HEK293T (cell line): ENCODE data around the gene MCOLN1.
A peak's percentile ranks its signal among the peaks of the same experiment; 100 is the strongest.

Source experiments
- CTCF ChIA-PET: fragments of 350-600 bp; formaldehyde crosslinking; extraction: SDS; loops from one replicate; lab custom pipeline; 2021; ENCODE audit warnings: antibody characterized with exemption, inconsistent platforms; lab: Yijun Ruan, JAX
- POLR2A ChIA-PET: fragments of 350-600 bp; formaldehyde crosslinking; extraction: SDS; loops from one replicate; lab custom pipeline; 2020; ENCODE audit warnings: antibody characterized with exemption, inconsistent platforms; lab: Yijun Ruan, JAX
- DNase-seq: peaks from one replicate; pipeline ENCODE4 v3.0.0; 2012; ENCODE audit warnings: mixed read lengths; ENCODE audit errors: extremely low spot score
- ARNT ChIP-seq: fragments of 450-650 bp; IDR thresholded peaks from 2 replicates; pipeline ENCODE4 v1.6.1; 2017; ENCODE audit warnings: mild to moderate bottlenecking
- BHLHE40 ChIP-seq: fragments of 450-650 bp; IDR thresholded peaks from 2 replicates; pipeline ENCODE4 v1.6.1; 2016; ENCODE audit warnings: mild to moderate bottlenecking, moderate library complexity, borderline replicate concordance
- CTBP1 ChIP-seq: fragments of 450-650 bp; IDR thresholded peaks from 2 replicates; pipeline ENCODE4 v1.6.1; 2016; ENCODE audit warnings: borderline replicate concordance
- ELF4 ChIP-seq: fragments of 450-650 bp; IDR thresholded peaks from 2 replicates; pipeline ENCODE4 v1.6.1; 2017; ENCODE audit warnings: antibody characterized with exemption
- FOXA1 ChIP-seq: fragments of 450-650 bp; IDR thresholded peaks from 2 replicates; pipeline ENCODE4 v1.6.1; 2016; ENCODE audit warnings: mild to moderate bottlenecking
- FOXK2 ChIP-seq: fragments of 450-650 bp; IDR thresholded peaks from 2 replicates; pipeline ENCODE4 v1.6.1; 2016; ENCODE audit warnings: mild to moderate bottlenecking
- FOXM1 ChIP-seq: fragments of 450-650 bp; IDR thresholded peaks from 2 replicates; pipeline ENCODE4 v1.6.1; 2017; ENCODE audit warnings: mild to moderate bottlenecking, borderline replicate concordance
- HDGF ChIP-seq: fragments of 450-650 bp; IDR thresholded peaks from 2 replicates; pipeline ENCODE4 v1.6.1; 2017; ENCODE audit warnings: antibody characterized with exemption, borderline replicate concordance
- L3MBTL2 ChIP-seq: fragments of 450-650 bp; conservative IDR thresholded peaks from 2 replicates; pipeline ENCODE4 v1.6.1; 2016; ENCODE audit warnings: mild to moderate bottlenecking
- LEF1 ChIP-seq: fragments of 450-650 bp; IDR thresholded peaks from 2 replicates; pipeline ENCODE4 v1.6.1; 2017; ENCODE audit warnings: mild to moderate bottlenecking, borderline replicate concordance
- NFRKB ChIP-seq: fragments of 450-650 bp; IDR thresholded peaks from 2 replicates; pipeline ENCODE4 v1.6.1; 2016; ENCODE audit warnings: mild to moderate bottlenecking, moderate library complexity
- SP1 ChIP-seq: fragments of 450-650 bp; IDR thresholded peaks from 2 replicates; pipeline ENCODE4 v1.6.1; 2017
- SUZ12 ChIP-seq: fragments of 450-650 bp; IDR thresholded peaks from 2 replicates; pipeline ENCODE4 v1.6.1; 2016; ENCODE audit warnings: mild to moderate bottlenecking
- TARDBP ChIP-seq: fragments of 450-650 bp; IDR thresholded peaks from 2 replicates; pipeline ENCODE4 v1.6.1; 2016
- ZNF384 ChIP-seq: fragments of 450-650 bp; IDR thresholded peaks from 2 replicates; pipeline ENCODE4 v1.6.1; 2016
- TF ChIP-seq, protein P1 (sequence below): fragments of 450-650 bp; IDR thresholded peaks from 2 replicates; pipeline ENCODE4 v1.6.1; 2016

MCOLN1 gene

GRCh38 chr19:7547159-7547558 is 24.7 kb downstream of the MCOLN1 start:
- ChIA-PET CTCF (interaction anchor here (0.9 kb wide), 1 partner anchor 167 kb away, joined by 3 read pairs; no protein-coding TSS in a partner anchor), POLR2A (no interaction called here)
- TF ChIP-seq, protein P1, sequence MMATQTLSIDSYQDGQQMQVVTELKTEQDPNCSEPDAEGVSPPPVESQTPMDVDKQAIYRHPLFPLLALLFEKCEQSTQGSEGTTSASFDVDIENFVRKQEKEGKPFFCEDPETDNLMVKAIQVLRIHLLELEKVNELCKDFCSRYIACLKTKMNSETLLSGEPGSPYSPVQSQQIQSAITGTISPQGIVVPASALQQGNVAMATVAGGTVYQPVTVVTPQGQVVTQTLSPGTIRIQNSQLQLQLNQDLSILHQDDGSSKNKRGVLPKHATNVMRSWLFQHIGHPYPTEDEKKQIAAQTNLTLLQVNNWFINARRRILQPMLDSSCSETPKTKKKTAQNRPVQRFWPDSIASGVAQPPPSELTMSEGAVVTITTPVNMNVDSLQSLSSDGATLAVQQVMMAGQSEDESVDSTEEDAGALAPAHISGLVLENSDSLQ, result no peak
- TF ChIP-seq BHLHE40 (no peak), NFRKB (no peak), FOXA1 (no peak), FOXM1 (no peak), ELF4 (no peak), ZNF384 (no peak), HDGF (no peak), LEF1 (no peak), L3MBTL2 (no peak), TARDBP (no peak), ARNT (no peak), FOXK2 (no peak), CTBP1 (no peak), SUZ12 (no peak)
- DNase-seq, result no peak

GRCh38 chr19:7549429-7550148 is 27.2 kb downstream of the MCOLN1 start:
- no peak for DNase-seq
- POLR2A ChIA-PET, result no interaction called here
- TF ChIP-seq SUZ12, result no peak
- no peak for TF ChIP-seq NFRKB
- CTCF ChIA-PET, result no interaction called here

DNA sequence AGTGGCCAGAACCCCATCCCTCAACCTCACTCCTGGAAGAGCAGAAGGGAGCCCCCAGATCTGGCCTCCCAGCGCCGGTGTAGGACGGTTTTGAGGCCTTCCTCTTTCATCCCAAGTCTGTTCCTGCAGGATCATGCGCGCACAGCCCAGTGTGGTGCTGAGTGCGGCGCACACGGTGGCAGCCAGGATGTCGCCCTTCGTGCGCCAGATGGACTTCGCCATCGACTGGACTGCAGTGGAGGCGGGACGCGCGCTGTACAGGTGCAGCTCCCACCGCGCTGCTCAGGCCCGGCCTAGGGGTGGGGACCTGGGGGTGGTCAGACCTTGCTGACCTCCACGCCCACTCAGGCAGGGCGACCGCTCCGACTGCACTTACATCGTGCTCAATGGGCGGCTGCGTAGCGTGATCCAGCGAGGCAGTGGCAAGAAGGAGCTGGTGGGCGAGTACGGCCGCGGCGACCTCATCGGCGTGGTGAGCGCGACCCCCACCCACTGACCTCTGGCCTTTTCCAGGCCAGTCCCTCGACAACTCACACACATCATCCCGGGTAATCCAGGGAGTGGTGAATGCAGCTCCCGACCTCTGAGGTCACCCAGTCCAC is 27.8 kb downstream of the MCOLN1 start:
- DNase-seq, result no peak
- CTCF ChIA-PET, result no interaction called here
- POLR2A ChIA-PET, result no interaction called here
- TF ChIP-seq CTBP1 (no peak), ELF4 (no peak), SUZ12 (no peak), HDGF (no peak), ARNT (no peak)

- ChIA-PET CTCF (no interaction called here), POLR2A (no interaction called here)
- DNase-seq, result peak; percentile 93
- peak; percentile 94 for TF ChIP-seq ELF4
- peak; percentile 67 for TF ChIP-seq L3MBTL2
- TF ChIP-seq FOXM1, result no peak
- 0 out of 2 replicates have a peak, but pooled peaks have one; percentile 37 for TF ChIP-seq HDGF
- peak; percentile 76; the same call in 1 of the 2 replicates for TF ChIP-seq SP1
- peak; percentile 97 for TF ChIP-seq SUZ12
- peak; percentile 62; the same call in 1 of the 2 replicates for TF ChIP-seq ARNT
- TF ChIP-seq TARDBP, result no peak
Observed at GRCh38 chr19:7550987-7551761, 28.8 kb downstream of the MCOLN1 start.

- no peak for TF ChIP-seq SP1
- TF ChIP-seq HDGF, result no peak
- no peak for TF ChIP-seq FOXK2
- TF ChIP-seq BHLHE40, result no peak
- TF ChIP-seq, protein P1, result no peak
- TF ChIP-seq ZNF384, result no peak
- no peak for TF ChIP-seq CTBP1
- TF ChIP-seq L3MBTL2, result no peak
- no peak for TF ChIP-seq TARDBP
- TF ChIP-seq FOXA1, result no peak
- TF ChIP-seq ELF4, result no peak
- TF ChIP-seq SUZ12, result no peak
- TF ChIP-seq NFRKB, result no peak
- no peak for TF ChIP-seq FOXM1
- TF ChIP-seq ARNT, result no peak
- TF ChIP-seq LEF1, result no peak
- no peak for DNase-seq
- ChIA-PET CTCF (no interaction called here), POLR2A (no interaction called here)
Observed at GRCh38 chr19:7552781-7553180, 30.4 kb downstream of the MCOLN1 start.

DNA sequence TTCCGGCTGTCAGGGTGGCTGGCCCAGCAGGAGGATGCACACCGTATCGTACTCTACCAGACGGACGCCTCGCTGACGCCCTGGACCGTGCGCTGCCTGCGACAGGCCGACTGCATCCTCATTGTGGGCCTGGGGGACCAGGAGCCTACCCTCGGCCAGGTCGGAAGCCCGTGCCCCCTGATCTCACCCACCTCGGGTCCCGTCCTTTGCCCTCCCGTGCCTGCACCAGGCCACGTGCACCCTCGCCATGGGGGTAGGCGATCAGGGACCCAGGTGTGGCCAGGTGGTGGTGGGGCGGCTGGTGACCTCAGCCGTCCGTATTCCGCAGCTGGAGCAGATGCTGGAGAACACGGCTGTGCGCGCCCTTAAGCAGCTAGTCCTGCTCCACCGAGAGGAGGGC is 32.1 kb downstream of the MCOLN1 start:
- ChIA-PET POLR2A (no interaction called here), CTCF (interaction anchor here (0.6 kb wide), 1 partner anchor 141 kb away, joined by 3 read pairs; no protein-coding TSS in a partner anchor)

More for the DNA sequence above, 32.1 kb downstream of the MCOLN1 start:
- no peak for TF ChIP-seq NFRKB
- TF ChIP-seq SP1, result no peak
- no peak for TF ChIP-seq SUZ12
- TF ChIP-seq, protein P1, result no peak
- TF ChIP-seq CTBP1, result no peak
- no peak for TF ChIP-seq ZNF384
- no peak for TF ChIP-seq BHLHE40
- TF ChIP-seq L3MBTL2, result no peak
- TF ChIP-seq FOXM1, result no peak
- no peak for TF ChIP-seq LEF1
- no peak for TF ChIP-seq FOXA1
- no peak for TF ChIP-seq FOXK2
- TF ChIP-seq ARNT, result no peak
- TF ChIP-seq ELF4, result no peak
- DNase-seq, result no peak
